NCI-H187 treated with DMSO at 0.1 percent for 48 hours (cell line): ENCODE measurements around the gene ARL6IP1.
"Not testable (repeated sequence)": the region's sequence is repeated elsewhere in the genome, so short reads cannot be mapped to it uniquely, and the experiment has no call there.

Experiments
- DNase-seq: peaks from one replicate; lab custom pipeline; 2025; lab: John Stamatoyannopoulos, UW

ARL6IP1 gene

GRCh38 chr16:18799500-18799899, 1.8 kb downstream of the ARL6IP1 start:
- DNase-seq, result no peak

- DNase-seq, result no peak
Measured at GRCh38 chr16:18797746-18798145, 3.6 kb downstream of the ARL6IP1 start.

- no peak for DNase-seq
Measured at GRCh38 chr16:18796377-18796776, 5.0 kb downstream of the ARL6IP1 start.

- no peak for DNase-seq
Measured at GRCh38 chr16:18792836-18793433, 8.4 kb downstream of the ARL6IP1 start.

- peak; percentile 75 for DNase-seq
Measured at GRCh38 chr16:18789850-18790706, 11.3 kb downstream of the ARL6IP1 start, which contains the start of gene RPS15A. RPS15A (minus strand) TSS chr16:18790334; CDS start chr16:18789113, 1,221 bp downstream.

GRCh38 chr16:18789515-18789849, 11.9 kb downstream of the ARL6IP1 start:
- no peak for DNase-seq

- no peak for DNase-seq
Measured at GRCh38 chr16:18788828-18789514, 12.4 kb downstream of the ARL6IP1 start.

- DNase-seq, result no peak
Measured at GRCh38 chr16:18784917-18785623, 16.3 kb downstream of the ARL6IP1 start.

- DNase-seq, result no peak
Measured at GRCh38 chr16:18783430-18784341, 17.7 kb downstream of the ARL6IP1 start.

- DNase-seq, result no peak
Measured at GRCh38 chr16:18782697-18783429, 18.5 kb downstream of the ARL6IP1 start.

GRCh38 chr16:18781232-18781631, 20.1 kb downstream of the ARL6IP1 start:
- DNase-seq, result not testable (repeated sequence)

GRCh38 chr16:18780460-18781026, 20.8 kb downstream of the ARL6IP1 start:
- not testable (repeated sequence) for DNase-seq

- DNase-seq, result not testable (repeated sequence)
Measured at GRCh38 chr16:18777664-18778063, 23.7 kb downstream of the ARL6IP1 start.

- DNase-seq, result not testable (repeated sequence)
Measured at GRCh38 chr16:18776334-18776733, 25.0 kb downstream of the ARL6IP1 start.

- DNase-seq, result not testable (repeated sequence)
Measured at GRCh38 chr16:18774651-18775050, 26.7 kb downstream of the ARL6IP1 start.

GRCh38 chr16:18772171-18772570, 29.2 kb downstream of the ARL6IP1 start:
- DNase-seq, result not testable (repeated sequence)

GRCh38 chr16:18770336-18770962, 30.9 kb downstream of the ARL6IP1 start:
- DNase-seq, result not testable (repeated sequence)

GRCh38 chr16:18767217-18767616, 34.1 kb downstream of the ARL6IP1 start:
- not testable (repeated sequence) for DNase-seq

GRCh38 chr16:18762713-18763112, 38.6 kb downstream of the ARL6IP1 start:
- DNase-seq, result not testable (repeated sequence)
